Trophoblast cell (in vitro differentiated cells and primary cell): ENCODE results near the gene TGFB3.

Source experiments
- DNase-seq, 2 donors: peaks; one replicate each; pipeline ENCODE4 v3.0.0-alpha.2; 2016
- H2AFZ ChIP-seq: 2 replicates; pipeline ENCODE4 v1.6.1; 2013; ENCODE audit warnings: low read length, moderate library complexity, mild to moderate bottlenecking; ENCODE audit not compliant: insufficient read depth, poor library complexity
- H2AK5ac ChIP-seq: 2 replicates; pipeline ENCODE4 v1.6.1; 2013; ENCODE audit warnings: mild to moderate bottlenecking, low read length
- H2BK120ac ChIP-seq: 2 replicates; pipeline ENCODE4 v1.6.1; 2013; ENCODE audit warnings: low read length, mild to moderate bottlenecking, moderate library complexity; ENCODE audit not compliant: insufficient read depth, poor library complexity
- H2BK12ac ChIP-seq: 2 replicates; pipeline ENCODE4 v1.6.1; 2013; ENCODE audit warnings: mild to moderate bottlenecking, low read length, moderate library complexity
- H2BK5ac ChIP-seq: 2 replicates; pipeline ENCODE4 v1.6.1; 2013; ENCODE audit warnings: low read length, low read depth, moderate library complexity, mild to moderate bottlenecking; ENCODE audit not compliant: poor library complexity
- H3K14ac ChIP-seq: 2 replicates; pipeline ENCODE4 v1.6.1; 2013; ENCODE audit warnings: mild to moderate bottlenecking, low read length
- H3K18ac ChIP-seq: 2 replicates; pipeline ENCODE4 v1.6.1; 2013; ENCODE audit warnings: mild to moderate bottlenecking, low read length
- H3K23ac ChIP-seq: 2 replicates; pipeline ENCODE4 v1.6.1; 2013; ENCODE audit warnings: low read length
- H3K27ac ChIP-seq: 2 replicates; pipeline ENCODE4 v1.5.1; 2013; ENCODE audit warnings: low read depth, mild to moderate bottlenecking, inconsistent platforms, low read length, moderate library complexity
- H3K27me3 ChIP-seq: 2 replicates; pipeline ENCODE4 v1.6.1; 2013; ENCODE audit warnings: inconsistent platforms, mild to moderate bottlenecking, low read length, moderate library complexity; ENCODE audit not compliant: insufficient read depth
- H3K36me3 ChIP-seq, 2 experiments: 1 replicate in 1 of 2; 2 replicates in 1 of 2; pipeline ENCODE4 v1.6.1; 2013; ENCODE audit warnings: low read length in 2 of 2, mild to moderate bottlenecking in 2 of 2, moderate library complexity in 1 of 2; ENCODE audit not compliant: insufficient read depth in 2 of 2, control insufficient read depth in 1 of 2
- H3K4ac ChIP-seq: 2 replicates; pipeline ENCODE4 v1.6.1; 2013; ENCODE audit warnings: low read depth, mild to moderate bottlenecking, low read length, moderate library complexity
- H3K4me1 ChIP-seq, 2 experiments: 1 replicate in 1 of 2; 2 replicates in 1 of 2; pipeline ENCODE4 v1.6.1; 2013; ENCODE audit warnings: low read length in 2 of 2, mild to moderate bottlenecking in 2 of 2, moderate library complexity in 1 of 2; ENCODE audit not compliant: insufficient read depth in 2 of 2, control insufficient read depth in 1 of 2
- H3K4me2 ChIP-seq: 2 replicates; pipeline ENCODE4 v1.6.1; 2013; ENCODE audit warnings: inconsistent platforms, mild to moderate bottlenecking, low read length, moderate library complexity
- H3K4me3 ChIP-seq: 2 replicates; pipeline ENCODE4 v1.5.1; 2013; ENCODE audit warnings: mild to moderate bottlenecking, low read depth, low read length, inconsistent platforms
- H3K79me1 ChIP-seq: one replicate; pipeline ENCODE4 v1.6.1; 2013; ENCODE audit warnings: low read length
- H3K79me2 ChIP-seq: 2 replicates; pipeline ENCODE4 v1.6.1; 2013; ENCODE audit warnings: low read length, mild to moderate bottlenecking; ENCODE audit not compliant: control insufficient read depth, insufficient read depth, poor library complexity
- H3K9ac ChIP-seq: 2 replicates; pipeline ENCODE4 v1.6.1; 2013; ENCODE audit warnings: mild to moderate bottlenecking, low read length
- H3K9me3 ChIP-seq: 2 replicates; pipeline ENCODE4 v1.6.1; 2013; ENCODE audit warnings: low read depth, mild to moderate bottlenecking, control low read depth, inconsistent platforms, low read length; ENCODE audit not compliant: insufficient read depth
- H4K12ac ChIP-seq: 2 replicates; pipeline ENCODE4 v1.6.1; 2013; ENCODE audit warnings: low read depth, mild to moderate bottlenecking, low read length, moderate library complexity
- H4K8ac ChIP-seq: 2 replicates; pipeline ENCODE4 v1.6.1; 2013; ENCODE audit warnings: low read depth, mild to moderate bottlenecking, low read length, moderate library complexity
- H4K91ac ChIP-seq: one replicate; pipeline ENCODE4 v1.6.1; 2013; ENCODE audit warnings: low read depth, mild to moderate bottlenecking, low read length, moderate library complexity
- WGBS: extraction: QIAGEN DNeasy Blood & Tissue Kit; methylation state at CpG from one replicate; pipeline ENCODE4 v1.1.7; 2013; ENCODE audit warnings: missing lambda C conversion rate; ENCODE audit not compliant: insufficient read length, insufficient coverage; ENCODE audit errors: extremely low coverage; 5-methylcytosine and 5-hydroxymethylcytosine counted together

Gene TGFB3

GRCh38 chr14:75976826-75977581 lies 4.8 kb downstream of the TGFB3 start:
- Histone ChIP-seq H2AK5ac (no peak overlapping the region), H3K9ac (no peak overlapping the region), H3K4me1 (peaks cover 13 to 19% of the 10 kb centered on the region in 2 experiments), H3K27ac (no peak overlapping the region), H3K9me3 (peaks cover 2% of the 10 kb centered on the region), H2BK5ac (no peak overlapping the region), H3K4me3 (no peak overlapping the region), H2BK12ac (no peak overlapping the region), H3K14ac (no peak overlapping the region), H3K79me2 (no peaks in the 10 kb centered on the region), H3K27me3 (no peaks in the 10 kb centered on the region), H3K4me2 (no peak overlapping the region), H3K36me3 (no peaks in the 10 kb centered on the region), H2BK120ac (no peak overlapping the region), H4K12ac (no peak overlapping the region), H3K79me1 (peaks cover 6% of the 10 kb centered on the region), H3K23ac (no peak overlapping the region), H3K4ac (no peak overlapping the region), H2AFZ (no peak overlapping the region), H4K8ac (no peak overlapping the region), H4K91ac (no peak overlapping the region), H3K18ac (no peak overlapping the region)
- DNase-seq: no peak
- no CpG with 5 or more reads among the region's 8 CpGs for WGBS

- Histone ChIP-seq H4K91ac (no peak overlapping the region), H3K4ac (no peak overlapping the region), H4K12ac (no peak overlapping the region), H4K8ac (no peak overlapping the region), H2AFZ (no peak overlapping the region), H3K27ac (no peak overlapping the region), H3K18ac (no peak overlapping the region), H3K27me3 (no peaks in the 10 kb centered on the region), H2BK120ac (no peak overlapping the region), H3K9me3 (peaks cover 2% of the 10 kb centered on the region), H3K4me3 (no peak overlapping the region), H3K9ac (no peak overlapping the region), H2AK5ac (no peak overlapping the region), H3K23ac (no peak overlapping the region), H3K79me2 (no peaks in the 10 kb centered on the region), H3K79me1 (no peaks in the 10 kb centered on the region), H3K14ac (no peak overlapping the region), H2BK5ac (no peak overlapping the region), H3K36me3 (peaks cover under 1 to 6% of the 10 kb centered on the region in 2 experiments), H2BK12ac (no peak overlapping the region), H3K4me1 (peaks cover 7% of the 10 kb centered on the region in 2 experiments), H3K4me2 (no peak overlapping the region)
- peak in 1 of 2 donors; percentile 39 for DNase-seq
- no CpG with 5 or more reads among the region's 7 CpGs for WGBS
Observed at GRCh38 chr14:75972801-75973421, 8.9 kb downstream of the TGFB3 start.

- Histone ChIP-seq H2AK5ac (no peak overlapping the region), H2AFZ (no peak overlapping the region), H3K27me3 (no peaks in the 10 kb centered on the region), H3K79me2 (no peaks in the 10 kb centered on the region), H3K4ac (no peak overlapping the region), H4K12ac (no peak overlapping the region), H3K9me3 (peaks cover 2% of the 10 kb centered on the region), H3K4me3 (no peak overlapping the region), H3K27ac (no peak overlapping the region), H4K8ac (no peak overlapping the region), H3K18ac (no peak overlapping the region), H3K14ac (no peak overlapping the region), H2BK12ac (no peak overlapping the region), H3K36me3 (peaks cover 2 to 7% of the 10 kb centered on the region in 2 experiments), H3K23ac (no peak overlapping the region), H3K4me1 (peaks cover 7% of the 10 kb centered on the region in 2 experiments), H2BK5ac (no peak overlapping the region), H3K79me1 (no peaks in the 10 kb centered on the region), H2BK120ac (no peak overlapping the region), H3K9ac (no peak overlapping the region), H4K91ac (no peak overlapping the region), H3K4me2 (no peak overlapping the region)
- WGBS: no CpG with 5 or more reads among the region's 15 CpGs
- no peak for DNase-seq
Observed at GRCh38 chr14:75971509-75971908, 10.3 kb downstream of the TGFB3 start.

DNA sequence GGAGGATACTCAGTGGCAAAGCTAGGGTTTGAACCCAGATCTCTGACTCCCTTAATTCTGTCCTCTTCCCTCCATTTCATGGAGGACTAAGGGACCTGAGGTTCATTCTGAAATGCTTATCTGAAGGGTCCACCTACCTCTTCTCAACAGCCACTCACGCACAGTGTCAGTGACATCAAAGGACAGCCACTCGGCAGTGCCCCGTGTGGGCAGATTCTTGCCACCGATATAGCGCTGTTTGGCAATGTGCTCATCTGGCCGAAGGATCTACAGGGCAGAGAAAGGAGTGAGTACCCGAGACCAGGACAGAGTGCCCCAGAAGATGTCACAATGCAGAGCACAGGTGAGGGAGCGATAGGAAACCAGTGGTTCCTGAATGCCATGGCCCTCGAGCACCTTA lies 10.8 kb downstream of the TGFB3 start:
- no CpG with 5 or more reads among the region's 9 CpGs for WGBS

More for the DNA sequence above, 10.8 kb downstream of the TGFB3 start:
- Histone ChIP-seq H2BK12ac (no peak overlapping the region), H3K79me1 (no peaks in the 10 kb centered on the region), H3K27ac (no peak overlapping the region), H4K91ac (no peak overlapping the region), H3K18ac (no peak overlapping the region), H3K27me3 (no peaks in the 10 kb centered on the region), H2AK5ac (no peak overlapping the region), H3K79me2 (no peaks in the 10 kb centered on the region), H4K8ac (no peak overlapping the region), H3K9ac (no peak overlapping the region), H3K4me1 (peaks cover 7% of the 10 kb centered on the region in 2 experiments), H4K12ac (no peak overlapping the region), H3K36me3 (peaks cover 2 to 7% of the 10 kb centered on the region in 2 experiments), H2AFZ (no peak overlapping the region), H3K4me3 (no peak overlapping the region), H3K4ac (no peak overlapping the region), H3K14ac (no peak overlapping the region), H2BK120ac (no peak overlapping the region), H3K4me2 (no peak overlapping the region), H3K23ac (no peak overlapping the region), H2BK5ac (no peak overlapping the region), H3K9me3 (peaks cover 2% of the 10 kb centered on the region)
- DNase-seq: no peak
